A549 (cell line): ENCODE measurements around the gene IFTAP. TPM values are rescaled to one million over a fixed set of nuclear protein-coding genes. Genes with fewer than 3 reads are reported as not detected.

Experiments used
- ATAC-seq, 2 experiments: fragments of 200-7000 bp in 1 of 2; fragments of >200 bp in 1 of 2; cut with Nextera tagmentation in 1 of 2; cut with Tn5 transposase in 1 of 2; 3 replicates each; pipeline versions ENCODE4 v1.8.0 to v1.9.1; 2018 to 2020; ENCODE audit warnings: mild to moderate bottlenecking in 1 of 2, moderate library complexity in 1 of 2
- CTCF ChIA-PET: fragments of 300-600 bp; sonication (Branson Sonifier 250); formaldehyde crosslinking; extraction: SDS; loops from one replicate; lab custom pipeline; 2021; ENCODE audit warnings: antibody characterized with exemption, inconsistent platforms; lab: Yijun Ruan, JAX
- POLR2A ChIA-PET: fragments of 350-600 bp; formaldehyde crosslinking; extraction: SDS; loops from one replicate; lab custom pipeline; 2021; ENCODE audit warnings: antibody characterized with exemption, inconsistent platforms; lab: Yijun Ruan, JAX
- DNase-seq, 2 experiments: peaks; one replicate each; pipeline versions ENCODE4 v3.0.0 to v3.0.0-alpha.2; 2011 to 2016; ENCODE audit warnings: low read depth in 1 of 2, low spot score in 1 of 2
- FAIRE-seq: peaks from 2 replicates; lab custom pipeline; 2011; peaks lifted over from hg19 to GRCh38; lab: Jason Lieb, UNC
- H3K27ac ChIP-seq, 2 experiments: fragments of >200 bp; sonication (Bioruptor Twin); formaldehyde crosslinking; 3 replicates each; pipeline ENCODE4 v1.5.1; 2016 to 2017
- H3K4me1 ChIP-seq: fragments of >200 bp; sonication (Bioruptor Twin); formaldehyde crosslinking; 3 replicates; pipeline ENCODE4 v1.6.1; 2016
- H3K4me2 ChIP-seq: fragments of >200 bp; sonication (Bioruptor Twin); formaldehyde crosslinking; 3 replicates; pipeline ENCODE4 v1.6.1; 2016
- H3K4me3 ChIP-seq: fragments of >200 bp; sonication (Bioruptor Twin); formaldehyde crosslinking; 3 replicates; pipeline ENCODE4 v1.5.1; 2016
- H3K9me3 ChIP-seq: fragments of >200 bp; sonication (Bioruptor Twin); formaldehyde crosslinking; 3 replicates; pipeline ENCODE4 v1.6.1; 2016
- CBX8 ChIP-seq: fragments of 200-600 bp; sonication (generic); IDR thresholded peaks from 2 replicates; pipeline ENCODE4 v1.6.1; 2016
- EHMT2 ChIP-seq: fragments of 200-600 bp; sonication (generic); IDR thresholded peaks from 2 replicates; pipeline ENCODE4 v1.6.1; 2016; ENCODE audit warnings: antibody characterized with exemption, low read depth, mild to moderate bottlenecking, moderate library complexity
- EP300 ChIP-seq, 2 experiments: fragments of >200 bp; sonication (Bioruptor Twin); formaldehyde crosslinking; IDR thresholded peaks; 2 replicates in 1 of 2; 3 replicates in 1 of 2; pipeline ENCODE4 v1.6.1; 2016 to 2017
- ESRRA ChIP-seq: fragments of 150-350 bp; IDR thresholded peaks from 2 replicates; pipeline ENCODE4 v1.6.1; 2014; ENCODE audit warnings: mild to moderate bottlenecking, low read length, borderline replicate concordance
- GATA3 ChIP-seq: IDR thresholded peaks from 2 replicates; pipeline ENCODE4 v1.6.1; 2012; ENCODE audit warnings: borderline replicate concordance
- HOXA7 ChIP-seq: fragments of 250-450 bp; sonication (Bioruptor Pico); IDR thresholded peaks from 2 replicates; pipeline ENCODE4 v1.5.0; 2020; ENCODE audit warnings: mild to moderate bottlenecking, moderate library complexity
- HOXB5 ChIP-seq: fragments of 250-450 bp; sonication (Bioruptor Pico); IDR thresholded peaks from 2 replicates; pipeline ENCODE4 v1.5.0; 2020; ENCODE audit warnings: mild to moderate bottlenecking, moderate library complexity
- KDM1A ChIP-seq: fragments of 200-600 bp; sonication (generic); IDR thresholded peaks from 2 replicates; pipeline ENCODE4 v1.6.1; 2016; ENCODE audit warnings: low read depth, mild to moderate bottlenecking
- MYC ChIP-seq: IDR thresholded peaks from 2 replicates; pipeline ENCODE4 v1.6.1; 2012; ENCODE audit warnings: mild to moderate bottlenecking, inconsistent platforms, low read length, improper control_type of control experiment, borderline replicate concordance
- RAD21 ChIP-seq, 2 experiments: fragments of >200 bp in 1 of 2; sonication (Bioruptor Twin) in 1 of 2; formaldehyde crosslinking in 1 of 2; IDR thresholded peaks in 1 of 2; conservative IDR thresholded peaks in 1 of 2; 2 replicates in 1 of 2; 3 replicates in 1 of 2; pipeline ENCODE4 v1.6.1; 2012 to 2018; ENCODE audit warnings: inconsistent platforms in 1 of 2
- RFX5 ChIP-seq: fragments of 450-650 bp; IDR thresholded peaks from 2 replicates; pipeline ENCODE4 v1.7.1; 2014; ENCODE audit warnings: antibody characterized with exemption, mild to moderate bottlenecking, moderate library complexity
- SMC3 ChIP-seq: fragments of >200 bp; sonication (Bioruptor Twin); formaldehyde crosslinking; IDR thresholded peaks from 3 replicates; pipeline ENCODE4 v1.6.1; 2018; ENCODE audit warnings: inconsistent platforms
- TP53 ChIP-seq: fragments of 250-450 bp; sonication (Bioruptor Pico); IDR thresholded peaks from 2 replicates; pipeline ENCODE4 v1.5.0; 2021; ENCODE audit warnings: mild to moderate bottlenecking, moderate library complexity
- WGBS: methylation state at CpG from one replicate; pipeline ENCODE4 v1.1.6; 2017; ENCODE audit errors: missing lambda C conversion rate; 5-methylcytosine and 5-hydroxymethylcytosine counted together
- polyA plus RNA-seq, 4 experiments: library from polyadenylated mRNA; depleted of rRNA in 3 of 4; stranded (reverse); fragments of >200 nt; fragmentation: RNase III in 1 of 4; extraction: RNeasy Plus Mini Kit Qiagen cat#74134 plus additional on column Dnase treatment in 1 of 4; gene quantifications; 2 replicates in 3 of 4; 3 replicates in 1 of 4; pipeline ENCODE4 v1.2.3, GENCODE V29; 2011 to 2017
- TF ChIP-seq, protein P1 (sequence below): fragments of 200-600 bp; sonication (generic); IDR thresholded peaks from 2 replicates; pipeline ENCODE4 v1.6.1; 2016; ENCODE audit warnings: antibody characterized with exemption, mild to moderate bottlenecking, moderate library complexity
- TF ChIP-seq, protein P2 (sequence below): fragments of >200 bp; sonication (Bioruptor Twin); formaldehyde crosslinking; IDR thresholded peaks from 3 replicates; pipeline ENCODE4 v1.5.1; 2016

Gene IFTAP
- polyA plus RNA-seq, 2 of the 4 experiments (the other 2 are of a cell fraction), result 34.7 to 52.4 TPM

DNA sequence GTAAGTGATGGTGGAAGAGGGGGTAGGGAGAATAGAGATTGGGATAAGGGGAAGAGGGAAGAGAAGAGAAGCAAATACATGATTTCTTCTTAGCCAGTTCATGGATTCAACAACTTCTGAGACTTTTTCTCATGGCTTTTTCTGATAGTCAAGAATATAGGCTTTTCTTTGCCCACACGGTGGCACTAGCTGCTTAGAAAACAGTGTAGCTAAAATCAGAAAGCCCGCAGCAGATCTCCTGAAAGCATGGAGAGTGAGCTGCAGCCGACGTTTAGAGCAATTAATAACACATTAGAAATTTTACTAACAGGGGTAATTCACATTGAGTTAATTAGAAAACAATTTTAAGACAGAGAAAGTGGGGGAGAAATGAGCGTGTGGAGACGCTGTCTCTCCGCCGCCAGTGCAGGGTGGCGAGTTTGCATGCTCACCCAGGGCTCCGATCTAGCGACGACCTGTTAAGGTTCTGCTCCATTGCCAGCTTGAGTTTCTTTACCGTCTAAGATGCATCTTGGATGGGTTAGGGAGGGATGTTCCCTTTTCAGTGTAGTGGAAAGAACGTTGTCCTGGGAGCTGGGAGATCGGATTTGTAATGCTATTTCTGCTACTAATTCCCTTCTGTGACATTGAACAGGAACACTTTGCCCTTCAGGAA is 29.8 kb upstream of the IFTAP start:
- Histone ChIP-seq H3K9me3 (no peaks in the 10 kb centered on the region), H3K4me3 (peak overlapping the region; percentile 30; the same call in 2 of the 3 replicates), H3K4me2 (peak overlapping the region; percentile 76), H3K27ac (no peak overlapping the region), H3K4me1 (no peaks in the 10 kb centered on the region)
- peak; percentile 89 to 93 for ATAC-seq
- WGBS, result 9% methylated on average over 15 of the region's 15 CpGs
- no peak for FAIRE-seq
- peak; percentile 15 to 56 for DNase-seq
- no peak for TF ChIP-seq EP300 (IDR thresholded peaks at IDR 0.05)
- TF ChIP-seq HOXB5 (CRISPR knock-in tag), result no peak
- TF ChIP-seq CBX8, result no peak
- no peak for TF ChIP-seq KDM1A
- no peak for TF ChIP-seq HOXA7 (CRISPR knock-in tag)
- no peak for TF ChIP-seq EHMT2
- no peak for TF ChIP-seq RFX5
- no peak for TF ChIP-seq TP53 (CRISPR knock-in tag)
- TF ChIP-seq SMC3, result peak; percentile 66
- TF ChIP-seq, protein P1, sequence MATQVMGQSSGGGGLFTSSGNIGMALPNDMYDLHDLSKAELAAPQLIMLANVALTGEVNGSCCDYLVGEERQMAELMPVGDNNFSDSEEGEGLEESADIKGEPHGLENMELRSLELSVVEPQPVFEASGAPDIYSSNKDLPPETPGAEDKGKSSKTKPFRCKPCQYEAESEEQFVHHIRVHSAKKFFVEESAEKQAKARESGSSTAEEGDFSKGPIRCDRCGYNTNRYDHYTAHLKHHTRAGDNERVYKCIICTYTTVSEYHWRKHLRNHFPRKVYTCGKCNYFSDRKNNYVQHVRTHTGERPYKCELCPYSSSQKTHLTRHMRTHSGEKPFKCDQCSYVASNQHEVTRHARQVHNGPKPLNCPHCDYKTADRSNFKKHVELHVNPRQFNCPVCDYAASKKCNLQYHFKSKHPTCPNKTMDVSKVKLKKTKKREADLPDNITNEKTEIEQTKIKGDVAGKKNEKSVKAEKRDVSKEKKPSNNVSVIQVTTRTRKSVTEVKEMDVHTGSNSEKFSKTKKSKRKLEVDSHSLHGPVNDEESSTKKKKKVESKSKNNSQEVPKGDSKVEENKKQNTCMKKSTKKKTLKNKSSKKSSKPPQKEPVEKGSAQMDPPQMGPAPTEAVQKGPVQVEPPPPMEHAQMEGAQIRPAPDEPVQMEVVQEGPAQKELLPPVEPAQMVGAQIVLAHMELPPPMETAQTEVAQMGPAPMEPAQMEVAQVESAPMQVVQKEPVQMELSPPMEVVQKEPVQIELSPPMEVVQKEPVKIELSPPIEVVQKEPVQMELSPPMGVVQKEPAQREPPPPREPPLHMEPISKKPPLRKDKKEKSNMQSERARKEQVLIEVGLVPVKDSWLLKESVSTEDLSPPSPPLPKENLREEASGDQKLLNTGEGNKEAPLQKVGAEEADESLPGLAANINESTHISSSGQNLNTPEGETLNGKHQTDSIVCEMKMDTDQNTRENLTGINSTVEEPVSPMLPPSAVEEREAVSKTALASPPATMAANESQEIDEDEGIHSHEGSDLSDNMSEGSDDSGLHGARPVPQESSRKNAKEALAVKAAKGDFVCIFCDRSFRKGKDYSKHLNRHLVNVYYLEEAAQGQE, result no peak
- TF ChIP-seq RAD21 (conservative IDR thresholded peaks at IDR 0.05 in 1 of 2, IDR thresholded peaks at IDR 0.05 in 1 of 2), result peak; percentile 81 to 86
- TF ChIP-seq, protein P2, sequence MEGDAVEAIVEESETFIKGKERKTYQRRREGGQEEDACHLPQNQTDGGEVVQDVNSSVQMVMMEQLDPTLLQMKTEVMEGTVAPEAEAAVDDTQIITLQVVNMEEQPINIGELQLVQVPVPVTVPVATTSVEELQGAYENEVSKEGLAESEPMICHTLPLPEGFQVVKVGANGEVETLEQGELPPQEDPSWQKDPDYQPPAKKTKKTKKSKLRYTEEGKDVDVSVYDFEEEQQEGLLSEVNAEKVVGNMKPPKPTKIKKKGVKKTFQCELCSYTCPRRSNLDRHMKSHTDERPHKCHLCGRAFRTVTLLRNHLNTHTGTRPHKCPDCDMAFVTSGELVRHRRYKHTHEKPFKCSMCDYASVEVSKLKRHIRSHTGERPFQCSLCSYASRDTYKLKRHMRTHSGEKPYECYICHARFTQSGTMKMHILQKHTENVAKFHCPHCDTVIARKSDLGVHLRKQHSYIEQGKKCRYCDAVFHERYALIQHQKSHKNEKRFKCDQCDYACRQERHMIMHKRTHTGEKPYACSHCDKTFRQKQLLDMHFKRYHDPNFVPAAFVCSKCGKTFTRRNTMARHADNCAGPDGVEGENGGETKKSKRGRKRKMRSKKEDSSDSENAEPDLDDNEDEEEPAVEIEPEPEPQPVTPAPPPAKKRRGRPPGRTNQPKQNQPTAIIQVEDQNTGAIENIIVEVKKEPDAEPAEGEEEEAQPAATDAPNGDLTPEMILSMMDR, result peak; percentile 88
- no peak for TF ChIP-seq ESRRA
- no peak for TF ChIP-seq MYC
- CTCF ChIA-PET, result interaction anchor here (0.6 to 8.7 kb wide), 34 partner anchors 11 to 359 kb away, joined by 3 to 155 read pairs (median 4); partner anchors contain the start of gene IFTAP
- POLR2A ChIA-PET, result no interaction called here

DNA sequence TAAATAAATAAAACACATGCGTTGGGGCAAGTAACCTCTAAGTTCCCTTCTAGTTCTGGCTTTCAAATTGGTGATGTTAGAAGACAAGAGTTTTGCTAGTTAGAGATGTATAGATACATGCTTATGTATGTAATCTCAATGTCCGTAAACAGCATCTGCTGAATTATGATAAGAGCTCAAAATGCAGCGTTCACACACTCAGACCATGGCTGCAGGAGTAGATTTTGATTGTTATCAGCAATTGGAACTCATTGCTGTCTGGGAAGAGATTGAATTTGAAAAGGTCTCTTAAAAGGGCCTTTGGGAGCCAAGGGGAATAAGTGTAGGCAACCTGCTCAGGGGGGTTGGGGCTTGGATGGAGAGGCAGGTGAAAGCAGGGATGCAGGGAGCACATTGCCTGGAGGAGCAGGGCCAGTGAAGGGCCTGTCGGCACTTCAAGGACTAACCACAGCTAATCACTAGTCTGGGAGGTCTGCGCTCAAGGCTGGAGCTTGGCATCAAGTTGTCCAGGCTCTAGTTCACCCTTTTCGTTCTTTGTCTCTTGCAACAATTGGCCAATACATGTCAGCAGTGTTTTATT is 29.2 kb upstream of the IFTAP start:
- no peak for FAIRE-seq
- TF ChIP-seq EP300 (IDR thresholded peaks at IDR 0.05), result no peak
- no peak for TF ChIP-seq GATA3
- TF ChIP-seq, all 56 proteins: peak for 0
- Histone ChIP-seq H3K4me3 (peak overlapping the region; percentile 30; the same call in 2 of the 3 replicates), H3K4me1 (no peaks in the 10 kb centered on the region), H3K9me3 (no peaks in the 10 kb centered on the region), H3K27ac (no peak overlapping the region), H3K4me2 (peak overlapping the region; percentile 76)
- DNase-seq (no peak), ATAC-seq (peak in 1 of 2 experiments; percentile 41; a peak in 2 of 6 replicates)
- CTCF ChIA-PET, result interaction anchor here (0.6 to 8.7 kb wide), 25 partner anchors 10 to 272 kb away, joined by 3 to 155 read pairs (median 5); partner anchors contain the start of gene IFTAP
- POLR2A ChIA-PET, result no interaction called here
- WGBS, result 26% methylated on average over 6 of the region's 6 CpGs
